Stimulated activated CD8-positive, alpha-beta memory T cell treated with anti-CD3 and anti-CD28 coated beads, Interleukin-7, amount 100 ng/mL, for 4 hours (primary cell): ENCODE measurements around the gene DUS1L.

Experiments used
- DNase-seq, 2 donors: peaks; one replicate each; pipeline ENCODE4 v3.0.0-alpha.2; 2020; ENCODE audit warnings: low read depth in 2 of 2

Gene DUS1L

GRCh38 chr17:82100502-82101298, 35.1 kb upstream of the DUS1L start:
- no peak for DNase-seq

GRCh38 chr17:82098939-82099763, 33.5 kb upstream of the DUS1L start:
- no peak for DNase-seq

GRCh38 chr17:82098169-82098938, 32.8 kb upstream of the DUS1L start, which contains the start of gene FASN:
TSS of gene FASN (minus strand) at chr17:82098236. CDS start at chr17:82096445, 1,791 bp downstream.
- peak; percentile 81 to 92 for DNase-seq

- DNase-seq = peak; percentile 24 to 64
Observed at GRCh38 chr17:82097919-82098168, 32.2 kb upstream of the DUS1L start.

- no peak for DNase-seq
Observed at GRCh38 chr17:82097184-82097918, 31.7 kb upstream of the DUS1L start.

GRCh38 chr17:82096709-82097183, 31.1 kb upstream of the DUS1L start:
- no peak for DNase-seq

- no peak for DNase-seq
Observed at GRCh38 chr17:82095777-82096708, 30.4 kb upstream of the DUS1L start.

GRCh38 chr17:82094931-82095776, 29.6 kb upstream of the DUS1L start:
- DNase-seq = no peak

- no peak for DNase-seq
Observed at GRCh38 chr17:82092995-82093751, 27.6 kb upstream of the DUS1L start.

GRCh38 chr17:82092628-82092994, 27.0 kb upstream of the DUS1L start:
- DNase-seq = no peak

- DNase-seq = no peak
Observed at GRCh38 chr17:82092094-82092586, 26.5 kb upstream of the DUS1L start.

GRCh38 chr17:82091264-82092066, 25.9 kb upstream of the DUS1L start:
- no peak for DNase-seq

- no peak for DNase-seq
Observed at GRCh38 chr17:82090549-82091263, 25.1 kb upstream of the DUS1L start.

GRCh38 chr17:82089723-82090548, 24.3 kb upstream of the DUS1L start:
- DNase-seq = no peak

GRCh38 chr17:82088838-82089722, 23.5 kb upstream of the DUS1L start:
- no peak for DNase-seq
